IPS-18c (cell line): ENCODE measurements around the gene FTH1.
"Not testable (repeated sequence)": the region's sequence is repeated elsewhere in the genome, so short reads cannot be mapped to it uniquely, and the experiment has no call there.

Experiments used
- H3K4me3 ChIP-seq: 2 replicates; pipeline ENCODE4 v1.7.0; 2013; ENCODE audit warnings: low read depth, mild to moderate bottlenecking, low read length, moderate library complexity; ENCODE audit not compliant: insufficient read depth
- H3K9me3 ChIP-seq: one replicate; pipeline ENCODE4 v1.6.1; 2013; ENCODE audit warnings: mild to moderate bottlenecking, low read length, moderate library complexity; ENCODE audit not compliant: control insufficient read depth, insufficient read depth

FTH1 gene

GRCh38 chr11:61969391-61969758 lies 1.9 kb upstream of the FTH1 start:
- no peak overlapping the region for H3K4me3 ChIP-seq
- no peaks in the 10 kb centered on the region for H3K9me3 ChIP-seq

- H3K4me3 ChIP-seq: peak overlapping the region; percentile 100; the same call in 1 of the 2 replicates
- no peaks in the 10 kb centered on the region for H3K9me3 ChIP-seq
Observed at GRCh38 chr11:61968758-61969390, 1.4 kb upstream of the FTH1 start.

- Histone ChIP-seq H3K4me3 (peak overlapping the region; percentile 100), H3K9me3 (no peaks in the 10 kb centered on the region)
Observed at GRCh38 chr11:61967924-61968757, 707 bp upstream of the FTH1 start.

- no peaks in the 10 kb centered on the region for H3K9me3 ChIP-seq
Observed at GRCh38 chr11:61966734-61967115, 709 bp downstream of the FTH1 start.

GRCh38 chr11:61964666-61965271 lies 2.7 kb downstream of the FTH1 start:
- not testable (repeated sequence) for H3K4me3 ChIP-seq, H3K9me3 ChIP-seq

More at GRCh38 chr11:61966734-61967115, 709 bp downstream of the FTH1 start:
- peak overlapping the region; percentile 100 for H3K4me3 ChIP-seq

GRCh38 chr11:61964058-61964665 lies 3.3 kb downstream of the FTH1 start:
- Histone ChIP-seq H3K4me3 (no peak overlapping the region), H3K9me3 (no peaks in the 10 kb centered on the region)

GRCh38 chr11:61963282-61964057 lies 4.0 kb downstream of the FTH1 start:
- no peak overlapping the region for H3K4me3 ChIP-seq
- no peaks in the 10 kb centered on the region for H3K9me3 ChIP-seq

GRCh38 chr11:61963016-61963281 lies 4.5 kb downstream of the FTH1 start:
- Histone ChIP-seq H3K4me3 (no peak overlapping the region), H3K9me3 (no peaks in the 10 kb centered on the region)

GRCh38 chr11:61962213-61963015 lies 5.0 kb downstream of the FTH1 start:
- Histone ChIP-seq H3K9me3 (no peaks in the 10 kb centered on the region), H3K4me3 (no peak overlapping the region)

- H3K4me3 ChIP-seq: no peak overlapping the region
- no peaks in the 10 kb centered on the region for H3K9me3 ChIP-seq
Observed at GRCh38 chr11:61961570-61962212, 5.7 kb downstream of the FTH1 start.

GRCh38 chr11:61960532-61960931 lies 6.9 kb downstream of the FTH1 start:
- no peaks in the 10 kb centered on the region for H3K9me3 ChIP-seq
- H3K4me3 ChIP-seq: no peak overlapping the region

- Histone ChIP-seq H3K4me3 (no peak overlapping the region), H3K9me3 (no peaks in the 10 kb centered on the region)
Observed at GRCh38 chr11:61959678-61960077, 7.8 kb downstream of the FTH1 start.

GRCh38 chr11:61959114-61959513 lies 8.3 kb downstream of the FTH1 start:
- Histone ChIP-seq H3K4me3 (no peak overlapping the region), H3K9me3 (no peaks in the 10 kb centered on the region)

GRCh38 chr11:61958590-61958989 lies 8.8 kb downstream of the FTH1 start:
- Histone ChIP-seq H3K9me3 (no peaks in the 10 kb centered on the region), H3K4me3 (no peak overlapping the region)

- Histone ChIP-seq H3K9me3 (no peaks in the 10 kb centered on the region), H3K4me3 (no peak overlapping the region)
Observed at GRCh38 chr11:61957021-61957770, 10.2 kb downstream of the FTH1 start.
